Gastrocnemius medialis (tissue), 4 donors: ENCODE measurements around the gene OR2T11. TPM values are rescaled to one million over a fixed set of nuclear protein-coding genes. Genes with fewer than 3 reads are reported as not detected.

Source experiments
- total RNA-seq, 4 donors: library from RNA; depleted of rRNA; stranded (reverse); fragments of >200 nt; gene quantifications; one replicate each; pipeline versions ENCODE4 v1.1.0 to v1.2.3, GENCODE V29; 2016

The OR2T11 gene
- total RNA-seq, 4 donors from 2014 or later = not detected

Other genes starting within 250 kb of the OR2T11 start
- gene OR2T1, start 232.0 kb downstream of the OR2T11 start, total RNA-seq = not detected
- gene OR2T2, start 189.5 kb downstream of the OR2T11 start, total RNA-seq = not detected
- not detected for gene OR2T3, start 161.7 kb downstream of the OR2T11 start, total RNA-seq
- not detected for gene OR2T5, start 146.5 kb downstream of the OR2T11 start, total RNA-seq
- not detected for gene OR2G6, start 127.0 kb downstream of the OR2T11 start, total RNA-seq
- not detected for gene OR2T29, start 72.3 kb downstream of the OR2T11 start, total RNA-seq
- gene OR2T34, start 60.3 kb downstream of the OR2T11 start, total RNA-seq = not detected
- not detected for gene OR2T10, start 37.4 kb downstream of the OR2T11 start, total RNA-seq
- gene OR2T35, start 10.2 kb upstream of the OR2T11 start, total RNA-seq = not detected
- not detected for gene OR2T27, start 20.4 kb upstream of the OR2T11 start, total RNA-seq
- gene OR14I1, start 67.7 kb upstream of the OR2T11 start, total RNA-seq = not detected
- gene LYPD8, start 120.7 kb upstream of the OR2T11 start, total RNA-seq = 1 to 10 TPM in 1 of 4 donors, not detected in 3; 1.7 TPM
- gene SH3BP5L, start 190.8 kb upstream of the OR2T11 start, total RNA-seq = 10 to 100 TPM; 15.7 to 26.4 (median 22.8) TPM
- gene ZNF672, start 203.1 kb upstream of the OR2T11 start, total RNA-seq = 10 to 100 TPM; 41.9 to 81.0 (median 59.0) TPM
- 10 to 100 TPM in 3 of 4 donors, 1 to 10 TPM in 1; 8.0 to 38.0 (median 13.9) TPM for gene ZNF692, start 224.0 kb upstream of the OR2T11 start, total RNA-seq